HepG2 (cell line): Measurements from ENCODE around the gene ITGA6. TPM values are rescaled to one million over a fixed set of nuclear protein-coding genes. Genes with fewer than 3 reads are reported as not detected.

Source experiments
- ELF1 ChIP-seq: sonication (generic); formaldehyde crosslinking; IDR thresholded peaks from 2 replicates; pipeline ENCODE4 v1.4.0; 2020; ENCODE audit warnings: missing genetic modification reagents
- IKZF5 ChIP-seq: IDR thresholded peaks from 2 replicates; pipeline ENCODE4 v1.6.1; 2018; ENCODE audit warnings: missing genetic modification reagents, mild to moderate bottlenecking, missing compliant biosample characterization
- KIAA2018 ChIP-seq: sonication (generic); formaldehyde crosslinking; IDR thresholded peaks from 2 replicates; pipeline ENCODE4 v1.5.0; 2020; ENCODE audit warnings: mild to moderate bottlenecking, missing genetic modification reagents, borderline replicate concordance
- MIER2 ChIP-seq: IDR thresholded peaks from 2 replicates; pipeline ENCODE4 v1.6.1; 2016; ENCODE audit warnings: missing biosample characterization, missing genetic modification reagents
- MYC ChIP-seq: sonication (generic); formaldehyde crosslinking; IDR thresholded peaks from 2 replicates; pipeline ENCODE4 v1.9.0; 2021; ENCODE audit warnings: missing genetic modification reagents, borderline replicate concordance
- NCOA5 ChIP-seq: sonication (generic); formaldehyde crosslinking; IDR thresholded peaks from 2 replicates; pipeline ENCODE4 v1.4.0; 2020; ENCODE audit warnings: missing genetic modification reagents
- NR2F6 ChIP-seq, 2 experiments: IDR thresholded peaks; 2 replicates each; pipeline ENCODE4 v1.6.1; 2016; ENCODE audit warnings: antibody characterized with exemption in 1 of 2, mild to moderate bottlenecking in 1 of 2
- PHF5A ChIP-seq: IDR thresholded peaks from one replicate; pipeline ENCODE4 v1.6.1; 2018; ENCODE audit warnings: low read depth, missing genetic modification reagents; ENCODE audit not compliant: unreplicated experiment
- PRMT3 ChIP-seq: sonication (generic); formaldehyde crosslinking; IDR thresholded peaks from 2 replicates; pipeline ENCODE4 v1.8.1; 2022; ENCODE audit warnings: low read depth, mild to moderate bottlenecking, moderate library complexity, missing genetic modification reagents, borderline replicate concordance
- ZBTB7B ChIP-seq: sonication (generic); formaldehyde crosslinking; IDR thresholded peaks from 2 replicates; pipeline ENCODE4 v1.4.0; 2020; ENCODE audit warnings: missing genetic modification reagents
- ZFP91 ChIP-seq: sonication (generic); formaldehyde crosslinking; IDR thresholded peaks from 2 replicates; pipeline ENCODE4 v1.9.0; 2022; ENCODE audit warnings: missing genetic modification reagents, mild to moderate bottlenecking, borderline replicate concordance
- ZNF614 ChIP-seq: IDR thresholded peaks from 2 replicates; pipeline ENCODE4 v1.6.1; 2018; ENCODE audit warnings: missing biosample characterization, missing genetic modification reagents, inconsistent platforms, borderline replicate concordance
- polyA plus RNA-seq, 8 experiments: library from polyadenylated mRNA; depleted of rRNA in 3 of 8; stranded (reverse) in 7 of 8; unstranded in 1 of 8; fragments of >200 nt; fragmentation: Illumina TruSeq in 4 of 8; extraction: Trizol in 4 of 8; gene quantifications; 2 replicates each; pipeline versions ENCODE4 v1.2.1 to v1.2.3, GENCODE V29; 2011 to 2016; ENCODE audit warnings: low read depth in 4 of 8, missing spikeins in 1 of 8, mixed read lengths in 1 of 8; ENCODE audit not compliant: insufficient read depth in 1 of 8
- total RNA-seq, 5 experiments: library from RNA; depleted of rRNA; stranded (reverse); fragments of >200 nt; fragmentation: Illumina TruSeq; extraction: Trizol; gene quantifications; 2 replicates each; pipeline ENCODE4 v1.2.3, GENCODE V29; 2016; ENCODE audit warnings: low read depth in 1 of 5
- TF ChIP-seq, protein P1 (sequence below): sonication (generic); formaldehyde crosslinking; IDR thresholded peaks from 2 replicates; pipeline ENCODE4 v1.4.0; 2020; ENCODE audit warnings: missing genetic modification reagents, borderline replicate concordance

ITGA6 gene
- total and polyA plus RNA-seq, 2 of the 13 experiments (the other 11 are each of a cell fraction or from before 2014, with no cell fraction given), result 24.0 to 92.5 TPM

DNA sequence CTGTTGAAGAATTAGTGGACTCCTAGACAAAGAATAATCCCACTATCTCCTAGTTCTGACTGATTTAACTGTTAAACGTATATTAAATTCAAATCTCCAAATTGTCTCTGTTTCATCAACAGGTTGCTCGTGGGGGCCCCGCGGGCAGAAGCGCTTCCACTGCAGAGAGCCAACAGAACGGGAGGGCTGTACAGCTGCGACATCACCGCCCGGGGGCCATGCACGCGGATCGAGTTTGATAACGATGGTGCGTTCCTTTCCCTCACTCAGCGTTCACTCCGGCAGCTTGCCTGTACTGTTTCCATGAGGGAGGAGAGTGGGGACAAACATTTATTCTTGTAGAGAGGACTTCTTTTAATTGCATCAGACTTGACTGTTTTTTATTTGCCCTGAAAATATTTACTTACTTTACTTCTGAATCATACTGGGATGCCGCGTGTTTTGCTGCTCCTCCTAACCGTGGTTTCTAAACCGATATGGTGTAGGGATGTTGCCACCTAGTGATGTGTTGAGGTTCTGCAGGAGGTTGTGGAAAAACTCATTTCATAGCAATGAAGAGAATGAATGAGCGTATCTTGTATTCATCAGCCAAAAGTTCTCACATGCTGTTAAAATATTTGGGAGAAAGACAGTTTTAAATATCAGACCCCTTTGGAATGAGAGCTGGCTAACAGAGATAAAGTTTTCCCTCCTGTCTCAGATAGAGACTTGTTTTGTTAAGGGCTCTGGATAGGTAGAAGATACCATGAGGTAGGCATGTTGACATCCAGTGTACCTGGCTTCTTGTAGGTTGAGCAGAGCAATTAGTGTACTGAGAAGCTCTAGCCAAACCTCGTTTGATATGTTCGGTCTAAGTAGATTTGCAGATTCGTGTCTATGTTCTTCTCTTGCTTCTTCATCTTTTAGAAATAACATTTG lies 38.3 kb downstream of the ITGA6 start (continued):
- TF ChIP-seq ZFP91, result peak; percentile 39; the same call in 1 of the 2 replicates
- peak; percentile 76; the same call in 1 of the 2 replicates for TF ChIP-seq MYC (CRISPR knock-in tag)
- TF ChIP-seq, protein P1, sequence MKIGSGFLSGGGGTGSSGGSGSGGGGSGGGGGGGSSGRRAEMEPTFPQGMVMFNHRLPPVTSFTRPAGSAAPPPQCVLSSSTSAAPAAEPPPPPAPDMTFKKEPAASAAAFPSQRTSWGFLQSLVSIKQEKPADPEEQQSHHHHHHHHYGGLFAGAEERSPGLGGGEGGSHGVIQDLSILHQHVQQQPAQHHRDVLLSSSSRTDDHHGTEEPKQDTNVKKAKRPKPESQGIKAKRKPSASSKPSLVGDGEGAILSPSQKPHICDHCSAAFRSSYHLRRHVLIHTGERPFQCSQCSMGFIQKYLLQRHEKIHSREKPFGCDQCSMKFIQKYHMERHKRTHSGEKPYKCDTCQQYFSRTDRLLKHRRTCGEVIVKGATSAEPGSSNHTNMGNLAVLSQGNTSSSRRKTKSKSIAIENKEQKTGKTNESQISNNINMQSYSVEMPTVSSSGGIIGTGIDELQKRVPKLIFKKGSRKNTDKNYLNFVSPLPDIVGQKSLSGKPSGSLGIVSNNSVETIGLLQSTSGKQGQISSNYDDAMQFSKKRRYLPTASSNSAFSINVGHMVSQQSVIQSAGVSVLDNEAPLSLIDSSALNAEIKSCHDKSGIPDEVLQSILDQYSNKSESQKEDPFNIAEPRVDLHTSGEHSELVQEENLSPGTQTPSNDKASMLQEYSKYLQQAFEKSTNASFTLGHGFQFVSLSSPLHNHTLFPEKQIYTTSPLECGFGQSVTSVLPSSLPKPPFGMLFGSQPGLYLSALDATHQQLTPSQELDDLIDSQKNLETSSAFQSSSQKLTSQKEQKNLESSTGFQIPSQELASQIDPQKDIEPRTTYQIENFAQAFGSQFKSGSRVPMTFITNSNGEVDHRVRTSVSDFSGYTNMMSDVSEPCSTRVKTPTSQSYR (CRISPR knock-in tag), result 0 out of 2 replicates have a peak, but pooled peaks have one; percentile 17
- peak; percentile 41; the same call in 1 of the 2 replicates for TF ChIP-seq NR2F6 (IDR thresholded peaks at IDR 0.05)
- TF ChIP-seq NR2F6 (CRISPR knock-in tag; IDR thresholded peaks at IDR 0.05), result peak; percentile 45; the same call in 1 of the 2 replicates
- TF ChIP-seq PRMT3, result no peak
- no peak for TF ChIP-seq NCOA5 (CRISPR knock-in tag)
- TF ChIP-seq ZNF614 (CRISPR knock-in tag), result peak; percentile 82
- peak; percentile 38; the same call in 1 of the 2 replicates for TF ChIP-seq ELF1
- no peak for TF ChIP-seq KIAA2018 (CRISPR knock-in tag)
- peak; percentile 69; the same call in 1 of the 2 replicates for TF ChIP-seq ZBTB7B
- TF ChIP-seq MIER2 (CRISPR knock-in tag), result 0 out of 2 replicates have a peak, but pooled peaks have one; percentile 24
- peak; percentile 55 for TF ChIP-seq PHF5A
- peak; percentile 63 for TF ChIP-seq IKZF5
